MM.1S (cell line): ENCODE data around the gene ELN.

ENCODE experiments used
- DNase-seq: peaks from one replicate; pipeline ENCODE4 v3.0.0-alpha.2; 2015
- H2AFZ ChIP-seq: fragments of 300-600 bp; sonication (generic); 2 replicates; pipeline ENCODE4 v1.6.0; 2016; ENCODE audit warnings: antibody characterized with exemption, low read length
- H3F3A ChIP-seq: fragments of 300-600 bp; sonication (generic); 2 replicates; pipeline ENCODE4 v1.6.1; 2016; ENCODE audit warnings: mild to moderate bottlenecking, antibody characterized with exemption, low read length, moderate library complexity, mixed read lengths; ENCODE audit not compliant: insufficient read depth
- H3K27ac ChIP-seq: fragments of 300-600 bp; sonication (generic); 2 replicates; pipeline ENCODE4 v1.5.1; 2016; ENCODE audit warnings: mild to moderate bottlenecking, low read length
- H3K27me3 ChIP-seq: fragments of 300-600 bp; sonication (generic); replicated peaks from 2 replicates; pipeline ENCODE4 v1.6.0; 2016; ENCODE audit warnings: low read length; ENCODE audit not compliant: insufficient read depth
- H3K36me3 ChIP-seq: fragments of 300-600 bp; sonication (generic); replicated peaks from 2 replicates; pipeline ENCODE4 v1.6.1; 2016; ENCODE audit warnings: mild to moderate bottlenecking, low read length, mixed read lengths; ENCODE audit not compliant: insufficient read depth
- H3K4me1 ChIP-seq: fragments of 300-600 bp; sonication (generic); 2 replicates; pipeline ENCODE4 v1.6.1; 2016; ENCODE audit warnings: low read length, mixed read lengths
- H3K4me2 ChIP-seq: fragments of 300-600 bp; sonication (generic); 2 replicates; pipeline ENCODE4 v1.6.0; 2016; ENCODE audit warnings: low read depth, low read length
- H3K4me3 ChIP-seq: fragments of 300-600 bp; sonication (generic); 2 replicates; pipeline ENCODE4 v1.5.1; 2016; ENCODE audit warnings: low read length, mixed read lengths
- H3K79me2 ChIP-seq: fragments of 300-600 bp; sonication (generic); 2 replicates; pipeline ENCODE4 v1.6.1; 2016; ENCODE audit warnings: mixed run types, low read length, mixed read lengths
- H3K9ac ChIP-seq: fragments of 300-600 bp; sonication (generic); 2 replicates; pipeline ENCODE4 v1.6.1; 2016; ENCODE audit warnings: low read length, mixed read lengths
- H3K9me2 ChIP-seq: fragments of 300-600 bp; sonication (generic); replicated peaks from 2 replicates; pipeline ENCODE4 v1.6.1; 2016; ENCODE audit warnings: mild to moderate bottlenecking, low read length, mixed read lengths; ENCODE audit not compliant: insufficient read depth
- H3K9me3 ChIP-seq: fragments of 300-600 bp; sonication (generic); replicated peaks from 2 replicates; pipeline ENCODE4 v1.6.1; 2016; ENCODE audit warnings: mild to moderate bottlenecking, low read length, mixed read lengths; ENCODE audit not compliant: insufficient read depth
- H4K20me1 ChIP-seq: fragments of 300-600 bp; sonication (generic); 2 replicates; pipeline ENCODE4 v1.6.1; 2016; ENCODE audit warnings: mild to moderate bottlenecking, low read length, moderate library complexity, mixed read lengths; ENCODE audit not compliant: insufficient read depth
- EZH2 ChIP-seq: fragments of 300-600 bp; sonication (generic); optimal IDR thresholded peaks from 2 replicates; pipeline ENCODE3; 2017; ENCODE audit warnings: low read depth, mild to moderate bottlenecking, antibody characterized with exemption, low read length, mixed read lengths
- EZH2phosphoT487 ChIP-seq: fragments of 300-600 bp; sonication (generic); IDR thresholded peaks from 2 replicates; pipeline ENCODE4 v1.6.1; 2018; ENCODE audit warnings: antibody characterized with exemption, low read length
- TF ChIP-seq, protein P1 (sequence below): fragments of 300-600 bp; sonication (generic); IDR thresholded peaks from 2 replicates; pipeline ENCODE4 v1.5.1; 2016; ENCODE audit warnings: antibody characterized with exemption, low read length, mixed read lengths

The ELN gene

DNA sequence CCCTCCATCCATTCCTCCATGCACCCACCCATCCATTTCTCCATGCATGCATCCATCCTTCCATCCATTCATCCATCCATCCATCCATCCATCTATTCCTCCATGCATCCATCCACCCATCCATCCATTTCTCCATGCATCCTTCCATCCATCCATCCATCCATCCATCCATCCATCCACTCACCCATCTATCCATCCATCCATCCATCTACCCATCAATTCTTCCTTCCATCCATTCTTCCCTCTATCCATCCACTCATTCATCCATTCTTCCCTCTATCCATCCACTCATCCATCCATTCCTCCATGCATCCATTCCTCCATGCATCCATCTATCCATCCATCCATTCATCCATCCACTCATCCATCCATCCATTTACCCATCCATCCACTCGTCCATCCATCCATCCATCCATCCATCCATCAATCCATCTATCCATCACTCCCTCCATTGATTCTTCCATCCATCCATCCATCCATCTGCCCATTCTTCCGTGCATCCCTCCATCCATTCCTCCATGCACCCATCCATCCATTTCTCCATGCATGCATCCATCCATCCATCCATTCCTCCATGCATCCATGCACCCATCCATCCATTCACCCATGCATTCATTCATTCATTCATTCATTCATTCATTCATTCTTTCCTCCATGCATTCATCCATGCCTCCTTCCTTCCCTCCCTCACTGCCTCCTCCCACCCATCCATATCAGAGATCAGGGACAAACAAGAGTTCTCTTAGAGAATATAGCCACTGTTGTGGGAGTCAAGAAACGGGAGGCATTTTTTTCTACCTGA, 22.2 kb downstream of the ELN start:
- H3K27me3 ChIP-seq = peaks cover 19% of the 10 kb centered on the region
- H3K4me2 ChIP-seq = no peak overlapping the region
- H3K9me2 ChIP-seq = no peaks in the 10 kb centered on the region
- H3K9me3 ChIP-seq = no peaks in the 10 kb centered on the region
- no peaks in the 10 kb centered on the region for H4K20me1 ChIP-seq
- no peak overlapping the region for H3K9ac ChIP-seq
- TF ChIP-seq, protein P1, sequence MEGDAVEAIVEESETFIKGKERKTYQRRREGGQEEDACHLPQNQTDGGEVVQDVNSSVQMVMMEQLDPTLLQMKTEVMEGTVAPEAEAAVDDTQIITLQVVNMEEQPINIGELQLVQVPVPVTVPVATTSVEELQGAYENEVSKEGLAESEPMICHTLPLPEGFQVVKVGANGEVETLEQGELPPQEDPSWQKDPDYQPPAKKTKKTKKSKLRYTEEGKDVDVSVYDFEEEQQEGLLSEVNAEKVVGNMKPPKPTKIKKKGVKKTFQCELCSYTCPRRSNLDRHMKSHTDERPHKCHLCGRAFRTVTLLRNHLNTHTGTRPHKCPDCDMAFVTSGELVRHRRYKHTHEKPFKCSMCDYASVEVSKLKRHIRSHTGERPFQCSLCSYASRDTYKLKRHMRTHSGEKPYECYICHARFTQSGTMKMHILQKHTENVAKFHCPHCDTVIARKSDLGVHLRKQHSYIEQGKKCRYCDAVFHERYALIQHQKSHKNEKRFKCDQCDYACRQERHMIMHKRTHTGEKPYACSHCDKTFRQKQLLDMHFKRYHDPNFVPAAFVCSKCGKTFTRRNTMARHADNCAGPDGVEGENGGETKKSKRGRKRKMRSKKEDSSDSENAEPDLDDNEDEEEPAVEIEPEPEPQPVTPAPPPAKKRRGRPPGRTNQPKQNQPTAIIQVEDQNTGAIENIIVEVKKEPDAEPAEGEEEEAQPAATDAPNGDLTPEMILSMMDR = no peak
- TF ChIP-seq EZH2 (no peak), EZH2phosphoT487 (no peak)
- DNase-seq = no peak
- no peak overlapping the region for H3K27ac ChIP-seq
- H3K4me3 ChIP-seq = no peak overlapping the region
- no peaks in the 10 kb centered on the region for H3F3A ChIP-seq
- H3K36me3 ChIP-seq = no peaks in the 10 kb centered on the region
- H3K79me2 ChIP-seq = no peaks in the 10 kb centered on the region
- no peak overlapping the region for H2AFZ ChIP-seq
- no peaks in the 10 kb centered on the region for H3K4me1 ChIP-seq

DNA sequence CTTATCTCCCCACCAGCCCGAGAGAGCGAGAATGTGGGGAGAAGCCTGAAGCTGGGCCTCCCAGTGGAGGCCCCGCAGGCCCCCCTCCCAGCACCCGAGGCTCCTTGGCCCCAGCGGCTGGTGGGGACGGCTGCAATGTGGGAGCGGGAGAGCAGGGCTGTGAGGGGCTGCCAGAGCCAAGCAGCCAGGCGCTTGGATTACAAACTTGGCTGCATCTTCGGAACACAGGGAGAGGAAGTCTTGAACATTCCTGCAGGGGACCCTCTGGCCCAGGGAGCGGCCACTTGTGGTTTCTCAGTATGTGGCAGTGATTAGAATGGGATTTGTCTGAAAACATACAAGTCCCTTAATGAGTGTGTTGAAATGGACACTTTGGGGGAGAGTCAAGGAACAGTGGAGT, 23.2 kb downstream of the ELN start:
- H3K4me2 ChIP-seq = no peak overlapping the region
- no peaks in the 10 kb centered on the region for H3K4me1 ChIP-seq
- H3K79me2 ChIP-seq = no peaks in the 10 kb centered on the region
- no peak for DNase-seq
- peaks cover 17% of the 10 kb centered on the region for H3K27me3 ChIP-seq
- no peaks in the 10 kb centered on the region for H3K9me2 ChIP-seq
- TF ChIP-seq EZH2 (no peak), EZH2phosphoT487 (no peak)
- TF ChIP-seq, protein P1 = no peak
- H3K36me3 ChIP-seq = no peaks in the 10 kb centered on the region
- no peaks in the 10 kb centered on the region for H3K9me3 ChIP-seq
- no peak overlapping the region for H3K4me3 ChIP-seq
- H3F3A ChIP-seq = no peaks in the 10 kb centered on the region
- no peak overlapping the region for H3K9ac ChIP-seq
- no peaks in the 10 kb centered on the region for H4K20me1 ChIP-seq
- H2AFZ ChIP-seq = no peak overlapping the region
- no peak overlapping the region for H3K27ac ChIP-seq

DNA sequence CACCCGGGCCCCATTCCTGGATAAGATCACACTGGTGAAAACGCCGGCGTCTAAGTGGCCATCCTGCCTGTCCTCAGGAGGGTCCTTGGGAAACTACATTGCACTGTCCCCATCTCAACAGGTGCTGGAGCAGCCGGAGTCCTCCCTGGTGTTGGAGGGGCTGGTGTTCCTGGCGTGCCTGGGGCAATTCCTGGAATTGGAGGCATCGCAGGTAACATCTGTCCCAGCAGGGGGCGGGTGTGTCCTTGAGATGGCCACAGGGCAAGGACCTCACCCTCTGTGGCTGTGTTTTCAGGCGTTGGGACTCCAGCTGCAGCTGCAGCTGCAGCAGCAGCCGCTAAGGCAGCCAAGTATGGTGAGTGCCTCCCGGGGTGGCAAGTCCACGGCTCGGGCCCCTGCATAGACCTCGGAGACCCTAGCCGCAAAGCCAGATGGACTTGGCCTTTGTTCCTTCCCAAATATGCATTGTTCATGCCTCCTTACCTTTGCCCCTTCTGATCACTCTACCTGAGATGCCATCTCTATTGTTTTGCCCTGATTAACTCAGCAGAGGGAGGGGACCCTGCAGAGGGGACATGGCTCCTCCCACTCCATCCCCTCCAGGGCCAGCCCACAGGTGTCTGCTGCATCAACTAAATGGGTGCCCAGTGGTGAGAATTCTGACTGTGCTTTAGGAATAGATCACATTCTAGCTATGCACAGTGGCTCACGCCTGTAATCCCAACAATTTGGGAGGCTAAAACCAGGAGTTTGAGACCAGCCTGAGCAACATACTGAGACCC, 23.8 kb downstream of the ELN start:
- Histone ChIP-seq H3K27me3 (peaks cover 23% of the 10 kb centered on the region), H3K9me3 (no peaks in the 10 kb centered on the region), H3K4me1 (no peaks in the 10 kb centered on the region), H3K36me3 (no peaks in the 10 kb centered on the region), H3K9ac (no peak overlapping the region), H3K4me2 (no peak overlapping the region), H3K27ac (no peak overlapping the region), H4K20me1 (no peaks in the 10 kb centered on the region), H3K4me3 (no peak overlapping the region), H3F3A (no peaks in the 10 kb centered on the region), H3K9me2 (no peaks in the 10 kb centered on the region), H2AFZ (no peak overlapping the region), H3K79me2 (no peaks in the 10 kb centered on the region)
- TF ChIP-seq, protein P1 = peak; percentile 33
- TF ChIP-seq EZH2 = no peak
- peak; percentile 39 for DNase-seq
